AG09319 (cell line): ENCODE results near the gene NBEA.

Experiments
- DNase-seq: peaks from one replicate; pipeline ENCODE4 v3.0.0-alpha.2; 2010; ENCODE audit warnings: low read depth; ENCODE audit errors: extremely low read depth
- TF ChIP-seq, protein P1 (sequence below): IDR thresholded peaks from 2 replicates; pipeline ENCODE4 v1.5.1; 2011; ENCODE audit warnings: low read depth, mild to moderate bottlenecking, inconsistent platforms, low read length, moderate library complexity

Gene NBEA

DNA sequence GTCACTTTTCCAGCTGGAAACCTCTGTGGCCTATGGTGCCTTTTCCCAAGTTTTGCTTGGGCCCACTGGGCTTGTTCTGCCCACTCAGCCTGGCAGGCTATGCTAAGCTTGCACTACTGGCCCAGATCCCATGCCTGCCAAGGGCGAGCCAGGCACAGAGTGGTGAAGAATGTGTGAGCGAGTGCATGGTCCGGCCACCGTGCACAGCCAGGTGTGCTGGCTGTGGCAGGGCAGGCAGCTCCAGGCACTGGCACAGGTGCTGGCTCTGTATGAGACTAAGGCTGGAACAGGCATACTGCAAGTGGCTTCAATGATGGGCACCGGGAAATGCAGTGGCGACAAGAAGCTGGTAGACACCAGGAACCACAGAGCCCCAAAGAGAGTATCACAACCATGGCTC lies 584.5 kb downstream of the NBEA start:
- no peak for DNase-seq
- TF ChIP-seq, protein P1, sequence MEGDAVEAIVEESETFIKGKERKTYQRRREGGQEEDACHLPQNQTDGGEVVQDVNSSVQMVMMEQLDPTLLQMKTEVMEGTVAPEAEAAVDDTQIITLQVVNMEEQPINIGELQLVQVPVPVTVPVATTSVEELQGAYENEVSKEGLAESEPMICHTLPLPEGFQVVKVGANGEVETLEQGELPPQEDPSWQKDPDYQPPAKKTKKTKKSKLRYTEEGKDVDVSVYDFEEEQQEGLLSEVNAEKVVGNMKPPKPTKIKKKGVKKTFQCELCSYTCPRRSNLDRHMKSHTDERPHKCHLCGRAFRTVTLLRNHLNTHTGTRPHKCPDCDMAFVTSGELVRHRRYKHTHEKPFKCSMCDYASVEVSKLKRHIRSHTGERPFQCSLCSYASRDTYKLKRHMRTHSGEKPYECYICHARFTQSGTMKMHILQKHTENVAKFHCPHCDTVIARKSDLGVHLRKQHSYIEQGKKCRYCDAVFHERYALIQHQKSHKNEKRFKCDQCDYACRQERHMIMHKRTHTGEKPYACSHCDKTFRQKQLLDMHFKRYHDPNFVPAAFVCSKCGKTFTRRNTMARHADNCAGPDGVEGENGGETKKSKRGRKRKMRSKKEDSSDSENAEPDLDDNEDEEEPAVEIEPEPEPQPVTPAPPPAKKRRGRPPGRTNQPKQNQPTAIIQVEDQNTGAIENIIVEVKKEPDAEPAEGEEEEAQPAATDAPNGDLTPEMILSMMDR = no peak

DNA sequence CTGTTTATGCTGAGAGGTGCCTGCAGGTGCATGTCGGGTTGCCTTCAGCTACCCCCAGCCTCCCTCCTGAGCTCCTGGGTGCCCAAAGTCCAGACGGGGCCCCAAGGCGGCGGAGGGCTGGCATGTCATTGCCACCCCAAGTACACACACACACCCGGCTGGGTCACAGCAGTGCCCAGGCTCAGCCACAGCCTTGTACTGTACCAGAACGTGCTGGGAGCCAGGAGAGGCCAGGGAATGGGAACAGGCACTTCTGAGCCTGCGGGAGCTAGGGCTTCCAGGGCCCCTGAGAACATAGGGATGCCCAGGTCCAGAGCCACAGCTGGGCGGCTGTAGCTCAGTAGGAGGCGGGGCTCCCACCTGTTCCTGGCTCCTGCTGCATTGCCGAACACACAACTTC lies 585.4 kb downstream of the NBEA start:
- TF ChIP-seq, protein P1 = no peak
- no peak for DNase-seq

DNA sequence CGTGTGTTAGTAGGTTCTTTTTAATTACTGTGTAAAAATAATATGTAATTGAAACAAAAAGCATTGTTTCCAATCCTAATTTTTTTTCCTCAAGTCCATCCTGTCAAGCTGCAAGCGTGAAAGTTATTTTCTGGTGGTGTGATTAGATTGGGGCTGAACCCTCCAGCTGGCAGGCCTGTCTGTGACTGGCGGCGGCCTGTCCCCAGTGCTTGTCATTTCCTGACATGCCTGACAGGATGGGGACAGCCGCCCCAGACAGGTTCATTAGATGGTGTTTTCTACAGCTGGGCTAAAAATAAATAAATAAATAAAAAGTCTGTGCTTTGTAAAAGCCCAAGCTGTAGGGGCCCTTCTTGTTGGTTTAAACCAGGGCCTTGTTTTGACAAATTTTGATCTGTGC lies 588.1 kb downstream of the NBEA start:
- DNase-seq = no peak

DNA sequence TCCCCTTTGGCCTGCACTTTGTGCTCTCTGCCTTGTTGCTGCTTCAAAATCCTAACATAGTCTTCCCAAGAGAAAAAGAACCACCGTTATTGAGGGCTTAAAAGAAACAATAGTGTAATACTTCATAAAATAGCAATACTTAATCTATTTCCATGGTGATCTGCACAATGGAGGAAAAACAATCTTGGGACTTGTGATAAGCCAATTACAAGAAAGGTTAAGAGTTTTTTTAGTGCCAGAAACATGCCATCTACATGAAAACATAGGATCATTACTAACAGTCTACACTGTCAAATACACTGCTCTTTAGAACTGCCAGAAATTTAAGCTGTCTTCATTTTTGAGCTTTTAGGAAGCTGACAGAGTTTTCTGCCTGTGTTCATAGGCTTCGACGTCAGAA lies 588.5 kb downstream of the NBEA start:
- no peak for DNase-seq
- TF ChIP-seq, protein P1 = no peak

More for the DNA sequence above, 588.1 kb downstream of the NBEA start:
- TF ChIP-seq, protein P1 = no peak

DNA sequence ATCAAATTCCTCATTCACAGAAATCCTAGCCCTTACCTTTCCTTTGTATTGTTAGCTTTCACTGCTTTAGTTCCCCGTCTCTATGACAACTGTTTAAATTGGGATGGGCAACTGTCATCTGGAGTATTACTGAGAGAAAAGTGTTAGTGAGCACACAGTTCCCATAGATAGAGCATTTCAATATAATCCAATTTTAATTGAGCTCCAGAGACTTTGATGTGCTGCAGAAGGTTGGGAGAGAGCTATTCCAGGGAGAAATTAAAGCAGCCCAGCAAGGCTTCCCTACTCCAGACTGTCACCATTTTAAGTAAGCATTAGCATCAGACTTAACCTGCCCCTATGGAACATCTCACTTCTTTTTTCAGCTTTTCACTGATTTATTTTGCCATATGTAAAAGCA lies 589.5 kb downstream of the NBEA start:
- DNase-seq = no peak

DNA sequence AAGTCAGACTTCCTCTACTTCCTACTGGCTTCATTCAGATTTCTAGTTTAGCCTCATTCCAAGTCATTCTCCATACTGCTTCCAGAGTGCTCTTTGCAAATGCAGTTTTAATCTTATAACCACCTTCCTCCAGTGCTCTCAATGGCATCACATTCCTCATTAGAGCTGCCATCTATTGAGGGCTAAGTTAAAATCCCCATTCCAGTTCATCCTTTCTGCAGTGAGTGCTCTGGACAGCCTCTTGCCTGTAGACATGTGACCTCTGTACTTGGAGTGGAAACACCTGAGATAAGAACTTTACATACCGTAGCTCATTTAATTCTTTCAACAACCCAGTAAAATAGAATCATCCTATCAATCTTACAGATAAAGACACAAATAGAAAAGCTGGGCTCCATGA lies 592.3 kb downstream of the NBEA start:
- TF ChIP-seq, protein P1 = no peak
- no peak for DNase-seq

More for the DNA sequence above, 589.5 kb downstream of the NBEA start:
- TF ChIP-seq, protein P1 = no peak

DNA sequence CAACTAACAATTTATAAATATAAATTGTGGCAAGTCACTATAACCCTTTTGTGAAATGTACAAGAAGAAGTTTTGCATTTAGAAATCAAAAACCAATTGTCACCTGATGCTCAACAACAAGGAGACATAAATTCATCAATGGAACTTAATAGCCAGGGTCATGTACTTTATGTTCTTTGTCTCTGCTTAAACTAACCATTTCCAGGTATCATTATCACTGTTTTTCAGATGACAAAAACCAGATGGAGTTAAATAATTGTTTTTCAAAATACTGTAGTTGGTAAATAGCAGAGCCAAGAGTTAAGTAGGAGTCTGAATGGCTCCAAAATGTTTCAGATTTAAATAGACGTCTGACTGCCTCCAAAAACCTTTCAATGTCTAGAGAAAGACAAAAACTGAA lies 606.7 kb downstream of the NBEA start:
- TF ChIP-seq, protein P1 = no peak
- no peak for DNase-seq
